Adipose tissue (tissue), 3 donors: ENCODE results near the gene TSNAX. TPM values are rescaled to one million over a fixed set of nuclear protein-coding genes. Genes with fewer than 3 reads are reported as not detected.
"Not testable (repeated sequence)": the region's sequence is repeated elsewhere in the genome, so short reads cannot be mapped to it uniquely, and the experiment has no call there.

Experiments
- H3K27ac ChIP-seq: one replicate; pipeline ENCODE4 v1.5.1; 2013; ENCODE audit warnings: low read depth, low read length
- WGBS, 3 donors: extraction: QIAGEN DNeasy Blood & Tissue Kit; methylation state at CpG; one replicate each; pipeline ENCODE4 v1.1.7; 2013; 5-methylcytosine and 5-hydroxymethylcytosine counted together
- polyA plus RNA-seq, 3 donors: library from polyadenylated mRNA; stranded (reverse); fragments of 200-250 nt; gene quantifications; one replicate each; pipeline ENCODE4 v1.2.3, GENCODE V29; 2013
- donor health status: healthy with polysubstance abuse.
- donor health status: Bipolar disorder and iron deficiency.
- donor health status: healthy.

TSNAX gene
- polyA plus RNA-seq, 3 donors, result 9.6 to 22.0 (median 20.2) TPM

GRCh38 chr1:231553320-231553719, 24.9 kb downstream of the TSNAX start:
- WGBS, 3 donors, result 50 to 69% (median 69%) methylated on average over 2 of the region's 2 CpGs
- no peak overlapping the region for H3K27ac ChIP-seq

DNA sequence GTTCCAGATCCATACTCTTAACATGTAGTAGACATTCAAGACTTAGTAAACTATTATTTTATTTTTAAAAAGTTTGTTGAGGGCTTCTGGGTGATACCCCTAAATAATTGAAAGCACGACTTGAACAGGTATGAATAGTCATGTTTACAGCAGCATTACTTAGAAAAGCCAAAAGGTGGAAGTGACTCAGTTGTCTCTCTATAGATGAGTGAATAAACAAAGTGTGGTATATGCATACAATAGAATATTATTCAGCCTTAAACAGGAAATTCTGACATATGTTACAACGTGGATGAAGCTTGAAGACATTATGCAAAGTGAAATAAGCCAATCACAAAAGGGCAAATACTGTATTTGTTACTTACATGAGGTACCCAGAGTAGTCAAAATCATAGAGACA, 26.5 kb downstream of the TSNAX start:
- 75 to 91% (median 76%) methylated on average over 2 of the region's 2 CpGs for WGBS, 3 donors

GRCh38 chr1:231557411-231557810, 28.9 kb downstream of the TSNAX start:
- WGBS, 3 donors, result 95 to 100% (median 96%) methylated on average over 1 of the region's 1 CpG
- H3K27ac ChIP-seq, result no peak overlapping the region

More for the DNA sequence above, 26.5 kb downstream of the TSNAX start:
- H3K27ac ChIP-seq, result no peak overlapping the region

- 83 to 91% (median 84%) methylated on average over 3 of the region's 3 CpGs for WGBS, 3 donors
These were observed 29.6 kb downstream of the TSNAX start for GRCh38 chr1:231557898-231558707.

DNA sequence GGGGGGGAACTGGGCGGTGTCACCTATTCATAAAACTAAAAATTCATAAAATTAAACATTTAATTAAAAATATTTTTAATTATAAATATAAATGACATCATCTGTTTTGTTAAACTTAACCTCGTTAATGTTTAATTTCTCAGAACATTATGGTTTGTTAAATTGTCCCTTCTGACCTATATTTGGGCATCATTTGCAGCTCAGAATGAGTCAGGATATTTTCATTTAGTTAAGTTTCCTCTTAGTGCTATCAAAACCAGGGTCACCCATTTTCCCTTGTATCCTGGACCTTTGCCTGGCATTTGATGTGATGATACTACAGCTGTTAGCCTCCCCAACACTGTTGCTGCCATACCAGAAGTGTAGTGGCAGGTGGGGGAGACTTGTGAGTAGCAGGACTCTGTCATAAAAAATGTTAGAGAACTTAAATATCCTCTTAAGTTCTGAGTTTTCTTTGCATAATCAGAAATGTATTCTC, 30.3 kb downstream of the TSNAX start:
- 88 to 93% (median 89%) methylated on average over 2 of the region's 2 CpGs for WGBS, 3 donors

More at GRCh38 chr1:231557898-231558707, 29.6 kb downstream of the TSNAX start:
- no peak overlapping the region for H3K27ac ChIP-seq

DNA sequence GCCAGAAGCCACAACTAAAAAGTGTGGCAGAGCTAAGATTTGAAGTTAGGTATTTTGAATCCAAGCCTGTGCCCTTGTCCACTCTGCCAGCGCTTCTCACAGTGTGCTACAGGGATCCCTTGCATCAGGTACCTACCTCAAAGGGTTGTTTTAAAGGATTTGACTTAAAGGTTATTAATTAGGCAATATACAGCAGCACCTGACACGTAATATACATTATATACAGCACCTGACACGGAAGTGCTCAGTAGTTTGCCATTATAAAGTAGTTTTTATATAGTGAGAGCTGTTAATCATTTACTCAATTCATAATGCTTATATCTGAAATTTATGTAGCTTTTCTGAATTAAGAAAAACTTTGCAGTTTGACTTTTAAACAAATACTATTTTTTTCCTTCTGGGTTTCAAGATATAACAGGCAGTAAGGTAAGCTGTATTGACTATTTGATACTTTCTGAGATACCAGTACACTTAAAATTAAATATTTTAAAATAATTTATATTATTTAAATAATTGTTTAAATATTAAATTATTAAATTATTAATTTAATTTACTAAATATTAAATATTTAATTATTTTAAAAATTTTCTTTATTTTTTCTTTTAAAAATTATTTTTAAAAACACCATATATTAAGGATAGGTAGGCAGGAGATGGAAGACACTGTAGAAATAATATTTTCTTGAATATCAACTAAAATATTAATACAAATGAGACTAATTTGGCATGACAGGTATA, 33.3 kb downstream of the TSNAX start:
- H3K27ac ChIP-seq, result no peak overlapping the region
- WGBS, 3 donors, result 91 to 98% (median 94%) methylated on average over 3 of the region's 3 CpGs

More for the DNA sequence above, 30.3 kb downstream of the TSNAX start:
- H3K27ac ChIP-seq, result no peak overlapping the region

DNA sequence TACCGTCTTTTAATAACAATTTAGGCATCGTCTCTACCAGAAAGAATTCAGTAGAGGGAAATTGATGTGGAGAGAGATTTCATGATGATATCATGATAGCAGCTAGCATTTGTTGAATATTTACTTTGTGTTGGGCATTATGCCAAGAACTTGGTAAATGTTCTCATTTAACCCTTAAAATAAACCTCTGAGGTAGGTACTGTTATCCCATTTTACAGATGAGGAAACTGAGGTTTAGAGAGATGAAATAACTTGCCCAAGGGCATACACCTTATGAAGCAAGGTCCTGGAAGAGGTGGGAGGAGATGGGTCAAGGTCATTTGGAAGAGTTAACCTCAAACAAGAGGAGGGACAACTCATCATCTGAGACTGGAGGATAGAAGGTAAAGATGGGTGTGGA, 34.8 kb downstream of the TSNAX start:
- 75 to 88% (median 87%) methylated on average over 2 of the region's 2 CpGs for WGBS, 3 donors
- H3K27ac ChIP-seq, result no peak overlapping the region

GRCh38 chr1:231564373-231564772, 35.9 kb downstream of the TSNAX start:
- no peak overlapping the region for H3K27ac ChIP-seq
- 95 to 96% (median 96%) methylated on average over 4 of the region's 4 CpGs for WGBS, 3 donors

DNA sequence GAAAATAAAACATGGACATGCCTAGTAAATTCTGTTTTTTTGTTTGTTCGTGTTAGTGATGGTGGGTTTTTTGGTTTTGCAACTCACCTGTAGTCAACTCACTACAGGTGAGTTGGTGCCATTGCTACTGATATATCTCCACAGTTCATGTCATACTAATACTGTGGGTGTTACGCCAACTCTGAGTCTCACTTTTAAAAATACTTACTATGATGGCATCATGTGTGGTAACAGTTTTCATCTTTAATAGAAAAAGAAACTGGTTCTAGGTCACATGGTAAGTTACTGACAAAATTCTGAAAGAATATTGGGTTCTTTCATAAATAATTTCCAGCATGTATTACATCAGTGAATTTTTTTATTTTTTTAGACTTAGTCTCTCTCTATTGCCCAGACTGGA, 38.0 kb downstream of the TSNAX start:
- 96 to 98% (median 97%) methylated on average over 2 of the region's 2 CpGs for WGBS, 3 donors
- H3K27ac ChIP-seq, result no peak overlapping the region

DNA sequence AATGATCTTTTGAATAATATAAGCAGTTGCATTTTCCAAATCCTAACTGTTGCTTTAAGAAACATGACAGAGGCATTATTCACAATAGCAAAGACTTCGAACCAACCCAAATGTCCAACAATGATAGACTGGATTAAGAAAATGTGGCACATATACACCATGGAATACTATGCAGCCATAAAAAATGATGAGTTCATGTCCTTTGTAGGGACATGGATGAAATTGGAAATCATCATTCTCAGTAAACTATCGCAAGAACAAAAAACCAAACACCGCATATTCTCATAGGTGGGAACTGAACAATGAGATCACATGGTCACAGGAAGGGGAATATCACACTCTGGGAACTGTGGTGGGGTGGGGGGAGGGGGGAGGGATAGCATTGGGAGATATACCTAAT, 41.8 kb downstream of the TSNAX start:
- not testable (repeated sequence) for H3K27ac ChIP-seq
- WGBS, 3 donors, result 94 to 100% (median 98%) methylated on average over 3 of the region's 3 CpGs

GRCh38 chr1:231571904-231572303, 43.4 kb downstream of the TSNAX start:
- no peak overlapping the region for H3K27ac ChIP-seq
- 55 to 84% (median 65%) methylated on average over 6 of the region's 6 CpGs for WGBS, 3 donors

DNA sequence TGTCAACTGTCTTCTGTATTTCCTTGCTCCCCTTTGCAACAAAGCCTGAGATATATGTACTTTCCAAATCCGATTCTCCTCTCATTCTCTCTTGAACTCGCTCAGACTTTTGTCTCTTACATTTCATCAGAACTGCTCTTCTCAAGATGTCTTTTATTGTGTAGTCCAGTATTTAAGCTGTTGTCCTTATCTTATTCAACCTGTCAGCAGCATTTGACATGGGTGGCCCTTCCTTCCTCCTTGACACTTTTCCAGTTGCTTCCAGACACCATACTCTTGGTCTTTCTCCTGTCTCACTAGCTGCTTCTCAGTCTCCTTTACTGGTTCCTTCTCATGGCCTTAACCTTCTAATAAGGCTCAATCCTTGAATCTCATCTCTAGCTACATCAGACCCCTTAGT, 47.0 kb downstream of the TSNAX start:
- no peak overlapping the region for H3K27ac ChIP-seq
- 85 to 92% (median 87%) methylated on average over 2 of the region's 2 CpGs for WGBS, 3 donors

- 71 to 88% (median 79%) methylated on average over 11 of the region's 11 CpGs for WGBS, 3 donors
These were observed 48.6 kb downstream of the TSNAX start for GRCh38 chr1:231576804-231577718.

DNA sequence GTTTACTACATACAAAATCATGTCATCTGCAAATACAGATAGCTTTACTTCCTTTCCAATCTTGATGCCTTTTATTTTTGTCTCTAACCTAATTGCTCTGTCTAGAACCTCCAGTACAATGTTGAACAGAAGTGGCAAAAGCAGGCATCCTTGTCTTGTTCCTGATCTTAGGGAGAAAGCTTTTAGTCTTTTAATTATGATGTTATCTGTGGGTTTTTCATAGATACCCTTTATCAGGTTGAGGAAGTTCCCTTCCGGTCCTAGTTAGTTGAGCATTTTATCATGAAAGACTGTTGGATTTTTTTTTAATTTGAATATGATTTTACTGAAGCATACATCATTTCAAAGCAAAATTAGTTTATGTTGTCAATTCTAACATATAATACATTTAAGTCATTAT, 52.4 kb downstream of the TSNAX start:
- 59 to 82% (median 62%) methylated on average over 1 of the region's 1 CpG for WGBS, 3 donors
- H3K27ac ChIP-seq, result no peak overlapping the region

More at GRCh38 chr1:231576804-231577718, 48.6 kb downstream of the TSNAX start:
- no peak overlapping the region for H3K27ac ChIP-seq

DNA sequence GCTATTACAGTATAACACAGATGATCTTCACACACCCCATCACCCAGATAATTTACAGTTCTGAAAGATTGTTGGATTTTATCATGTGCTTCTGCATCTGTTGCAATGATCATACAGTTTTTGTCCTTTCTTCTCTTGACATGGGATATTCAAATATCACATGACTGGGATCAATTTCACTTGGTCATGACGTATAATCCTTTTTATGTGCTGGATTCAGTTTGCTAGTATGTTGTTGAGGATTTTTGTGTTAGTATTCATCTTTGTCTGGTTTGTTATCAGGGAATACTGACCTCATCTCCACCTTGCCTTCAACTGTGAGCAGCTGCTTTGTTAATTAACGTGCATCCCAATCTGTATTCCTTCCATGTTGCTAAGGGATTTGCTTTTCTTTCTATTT, 53.4 kb downstream of the TSNAX start:
- H3K27ac ChIP-seq, result no peak overlapping the region
- WGBS, 3 donors, result 72 to 83% (median 77%) methylated on average over 2 of the region's 2 CpGs

DNA sequence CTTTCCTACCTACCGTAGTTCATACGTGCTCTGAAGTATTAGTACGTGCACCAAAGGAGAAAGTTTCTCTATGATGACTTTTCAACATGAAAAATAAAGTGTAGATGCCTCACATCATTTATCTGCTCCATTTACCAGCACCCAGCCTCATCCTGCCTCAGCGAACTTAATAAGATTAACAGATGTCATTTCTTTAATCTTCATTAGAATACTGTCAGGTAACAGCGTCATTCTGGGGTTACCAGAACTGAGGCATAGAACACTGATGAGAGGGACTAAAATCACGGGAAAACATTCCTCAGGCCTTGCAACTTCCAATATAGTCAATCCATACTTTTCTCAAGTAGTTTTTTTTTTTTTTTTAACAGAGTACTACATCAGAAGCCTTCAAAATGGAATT, 54.9 kb downstream of the TSNAX start:
- WGBS, 3 donors, result 81 to 86% (median 83%) methylated on average over 6 of the region's 6 CpGs
- H3K27ac ChIP-seq, result no peak overlapping the region

- 38 to 48% (median 47%) methylated on average over 3 of the region's 3 CpGs for WGBS, 3 donors
These were observed 55.6 kb downstream of the TSNAX start for GRCh38 chr1:231584117-231584516.

GRCh38 chr1:231584921-231585320, 56.5 kb downstream of the TSNAX start:
- 58 to 86% (median 77%) methylated on average over 5 of the region's 5 CpGs for WGBS, 3 donors
- H3K27ac ChIP-seq, result no peak overlapping the region

More at GRCh38 chr1:231584117-231584516, 55.6 kb downstream of the TSNAX start:
- no peak overlapping the region for H3K27ac ChIP-seq
